Right atrium auricular region (tissue), 2 donors: ENCODE data around the gene ATCAY. TPM values are rescaled to one million over a fixed set of nuclear protein-coding genes. Genes with fewer than 3 reads are reported as not detected.

Source experiments
- DNase-seq: peaks from one replicate; pipeline ENCODE4 v3.0.0-alpha.2; 2019; ENCODE audit warnings: low spot score
- H3K27ac ChIP-seq, 2 donors: fragments of 200-600 bp; sonication (generic); 1 replicate in 1 of 2; 2 replicates in 1 of 2; pipeline ENCODE4 v1.5.1; 2016 to 2019
- H3K27me3 ChIP-seq, 2 donors: fragments of 200-600 bp; sonication (generic); one replicate each; pipeline versions ENCODE4 v1.5.1 to v1.6.0; 2017 to 2019
- H3K36me3 ChIP-seq: fragments of 200-600 bp; sonication (generic); one replicate; pipeline ENCODE4 v1.5.1; 2016
- H3K4me1 ChIP-seq, 2 donors: fragments of 200-600 bp; sonication (generic); one replicate each; pipeline versions ENCODE4 v1.5.1 to v1.6.0; 2017 to 2019
- H3K4me3 ChIP-seq, 2 donors: fragments of 200-600 bp; sonication (generic); 1 replicate in 1 of 2; 2 replicates in 1 of 2; pipeline ENCODE4 v1.5.1; 2017 to 2019; ENCODE audit warnings: mild to moderate bottlenecking in 1 of 2, moderate library complexity in 1 of 2
- H3K9me3 ChIP-seq, 2 donors: fragments of 200-600 bp; sonication (generic); one replicate each; pipeline ENCODE4 v1.5.1; 2019
- total RNA-seq, 2 donors: library from RNA; depleted of rRNA; stranded (reverse); fragments of >200 nt; gene quantifications; one replicate each; pipeline ENCODE4 v1.1.0, GENCODE V29; 2016
- TF ChIP-seq, protein P1 (sequence below), 2 donors: fragments of 200-600 bp; sonication (generic); IDR thresholded peaks; one replicate each; pipeline ENCODE4 v1.5.1; 2019; ENCODE audit warnings: antibody characterized with exemption in 2 of 2

ATCAY gene
- total RNA-seq, 2 donors from 2014 or later: not detected

DNA sequence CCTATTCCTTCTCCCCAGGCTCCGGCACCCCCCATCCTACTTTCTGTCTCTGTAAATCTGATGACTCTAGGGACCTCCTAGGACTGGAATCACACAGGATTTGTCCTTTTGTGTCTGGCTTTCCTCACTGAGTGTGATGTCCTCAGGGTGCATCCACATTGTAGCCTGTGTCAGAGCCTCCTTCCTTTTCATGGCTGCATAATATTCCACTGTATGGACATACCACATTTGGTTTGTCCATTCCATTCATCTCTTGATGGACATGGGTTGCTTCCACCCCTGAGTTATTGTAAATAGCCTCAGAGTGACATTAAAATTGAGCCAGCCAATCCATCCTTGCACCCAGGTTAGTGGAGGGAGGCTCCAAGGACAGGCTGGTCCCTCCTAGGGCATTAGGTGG, 29.6 kb downstream of the ATCAY start:
- H3K9me3 ChIP-seq: peaks cover 0 to 11% of the 10 kb centered on the region in 2 donors
- no peak for DNase-seq
- no peak overlapping the region for H3K4me3 ChIP-seq
- no peak overlapping the region for H3K27ac ChIP-seq
- H3K4me1 ChIP-seq: no peaks in the 10 kb centered on the region
- TF ChIP-seq, protein P1, sequence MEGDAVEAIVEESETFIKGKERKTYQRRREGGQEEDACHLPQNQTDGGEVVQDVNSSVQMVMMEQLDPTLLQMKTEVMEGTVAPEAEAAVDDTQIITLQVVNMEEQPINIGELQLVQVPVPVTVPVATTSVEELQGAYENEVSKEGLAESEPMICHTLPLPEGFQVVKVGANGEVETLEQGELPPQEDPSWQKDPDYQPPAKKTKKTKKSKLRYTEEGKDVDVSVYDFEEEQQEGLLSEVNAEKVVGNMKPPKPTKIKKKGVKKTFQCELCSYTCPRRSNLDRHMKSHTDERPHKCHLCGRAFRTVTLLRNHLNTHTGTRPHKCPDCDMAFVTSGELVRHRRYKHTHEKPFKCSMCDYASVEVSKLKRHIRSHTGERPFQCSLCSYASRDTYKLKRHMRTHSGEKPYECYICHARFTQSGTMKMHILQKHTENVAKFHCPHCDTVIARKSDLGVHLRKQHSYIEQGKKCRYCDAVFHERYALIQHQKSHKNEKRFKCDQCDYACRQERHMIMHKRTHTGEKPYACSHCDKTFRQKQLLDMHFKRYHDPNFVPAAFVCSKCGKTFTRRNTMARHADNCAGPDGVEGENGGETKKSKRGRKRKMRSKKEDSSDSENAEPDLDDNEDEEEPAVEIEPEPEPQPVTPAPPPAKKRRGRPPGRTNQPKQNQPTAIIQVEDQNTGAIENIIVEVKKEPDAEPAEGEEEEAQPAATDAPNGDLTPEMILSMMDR (IDR thresholded peaks at IDR 0.05): no peak
- H3K36me3 ChIP-seq: no peaks in the 10 kb centered on the region
- no peaks in the 10 kb centered on the region for H3K27me3 ChIP-seq

DNA sequence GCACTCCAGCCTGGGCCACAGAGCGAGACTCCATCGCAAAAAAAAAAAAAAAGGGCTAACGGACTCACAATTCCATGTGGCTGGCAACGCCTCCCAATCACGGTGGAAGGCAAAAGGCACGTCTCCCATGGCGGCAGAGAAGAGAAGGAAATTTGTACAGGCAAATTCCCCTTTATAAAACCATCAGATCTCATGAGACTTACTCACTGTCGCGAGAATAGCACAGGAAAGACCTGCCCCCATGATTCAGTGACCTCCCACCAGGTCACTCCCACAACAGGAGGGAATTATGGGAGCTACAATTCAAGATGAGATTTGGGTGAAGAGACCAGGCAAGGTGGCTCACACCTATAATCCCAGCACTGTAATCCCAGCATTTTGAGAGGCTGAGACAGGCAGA, 33.7 kb downstream of the ATCAY start:
- Histone ChIP-seq H3K27ac (no peak overlapping the region), H3K36me3 (no peaks in the 10 kb centered on the region), H3K9me3 (peaks cover 0 to 11% of the 10 kb centered on the region in 2 donors), H3K4me1 (no peaks in the 10 kb centered on the region), H3K27me3 (no peaks in the 10 kb centered on the region), H3K4me3 (no peak overlapping the region)
- TF ChIP-seq, protein P1 (IDR thresholded peaks at IDR 0.05): no peak
- no peak for DNase-seq

DNA sequence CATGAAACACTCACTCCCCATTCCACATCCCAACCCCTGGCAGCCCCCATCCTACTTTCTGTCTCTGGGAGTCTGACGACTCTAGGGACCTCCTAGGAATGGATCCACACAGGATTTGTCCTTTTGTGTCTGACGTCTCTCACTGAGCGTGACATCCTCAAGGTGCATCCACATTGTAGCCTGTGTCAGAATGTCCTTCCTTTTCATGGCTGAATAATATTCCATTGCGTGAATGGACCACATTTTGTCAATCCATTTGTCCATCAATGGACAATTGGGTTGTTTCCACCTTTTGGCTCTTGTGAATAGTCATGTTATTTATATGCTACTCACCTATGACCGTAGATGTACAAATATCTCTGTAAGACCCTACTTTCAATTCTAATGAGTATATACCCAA, 35.5 kb downstream of the ATCAY start:
- Histone ChIP-seq H3K4me1 (no peaks in the 10 kb centered on the region), H3K9me3 (peaks cover 0 to 7% of the 10 kb centered on the region in 2 donors), H3K36me3 (no peaks in the 10 kb centered on the region), H3K27me3 (no peaks in the 10 kb centered on the region), H3K27ac (no peak overlapping the region), H3K4me3 (no peak overlapping the region)
- TF ChIP-seq, protein P1 (IDR thresholded peaks at IDR 0.05): no peak
- DNase-seq: no peak

DNA sequence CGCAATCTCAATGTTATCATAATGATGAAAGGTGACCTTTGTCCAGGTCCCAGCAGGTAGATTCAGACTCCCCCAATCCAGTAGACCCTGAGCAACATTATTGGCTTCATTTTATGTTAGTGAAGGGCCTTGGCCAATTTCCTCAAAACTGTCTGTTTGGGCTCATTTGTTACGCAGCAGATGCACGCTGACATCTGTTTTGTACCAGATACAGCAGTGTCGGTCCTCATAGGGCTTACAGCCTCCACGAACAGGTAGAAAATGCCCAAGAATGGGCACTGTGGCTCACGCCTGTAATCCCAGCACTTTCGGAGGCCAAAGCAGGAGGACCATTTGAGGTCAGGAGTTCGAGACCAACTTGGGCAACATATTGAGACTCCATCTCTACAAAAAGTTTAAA, 39.3 kb downstream of the ATCAY start:
- TF ChIP-seq, protein P1 (IDR thresholded peaks at IDR 0.05): no peak
- Histone ChIP-seq H3K27me3 (no peaks in the 10 kb centered on the region), H3K36me3 (no peaks in the 10 kb centered on the region), H3K9me3 (peaks cover 0 to 25% of the 10 kb centered on the region in 2 donors), H3K4me1 (no peaks in the 10 kb centered on the region), H3K27ac (no peak overlapping the region), H3K4me3 (no peak overlapping the region)
- no peak for DNase-seq

DNA sequence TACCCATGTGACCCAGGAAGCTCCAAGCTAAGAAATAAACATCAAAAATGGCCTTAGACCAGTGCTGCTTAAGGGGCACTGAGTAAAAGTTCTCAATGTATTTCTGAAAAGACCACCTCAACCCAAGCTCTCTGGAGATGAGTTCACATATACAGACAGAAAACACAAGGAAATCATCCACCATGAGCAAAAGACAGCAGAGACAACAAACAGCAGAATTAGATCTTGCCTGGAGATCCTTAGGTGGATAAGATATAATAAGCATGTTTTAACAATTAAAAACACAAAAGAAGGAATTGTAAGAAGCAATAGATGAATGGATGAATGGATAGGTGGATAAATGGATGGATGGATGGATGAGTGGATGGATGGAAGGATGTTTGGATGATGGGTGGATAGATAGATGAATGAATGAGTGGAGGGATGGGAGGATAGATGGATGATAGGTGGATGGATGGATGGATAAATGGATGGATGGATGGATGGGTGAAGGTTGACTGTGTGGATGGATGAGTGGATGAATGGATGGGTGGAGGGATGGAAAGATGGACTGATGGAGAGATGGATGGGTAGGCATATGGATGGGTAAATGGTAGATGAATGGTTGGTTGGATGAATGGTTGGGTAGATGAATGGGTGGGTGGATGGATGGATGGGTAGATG, 42.7 kb downstream of the ATCAY start:
- Histone ChIP-seq H3K4me3 (no peak overlapping the region), H3K27me3 (no peaks in the 10 kb centered on the region), H3K27ac (no peak overlapping the region), H3K9me3 (peaks cover 0 to 25% of the 10 kb centered on the region in 2 donors), H3K36me3 (no peaks in the 10 kb centered on the region), H3K4me1 (no peaks in the 10 kb centered on the region)
- DNase-seq: no peak
- TF ChIP-seq, protein P1 (IDR thresholded peaks at IDR 0.05): no peak

DNA sequence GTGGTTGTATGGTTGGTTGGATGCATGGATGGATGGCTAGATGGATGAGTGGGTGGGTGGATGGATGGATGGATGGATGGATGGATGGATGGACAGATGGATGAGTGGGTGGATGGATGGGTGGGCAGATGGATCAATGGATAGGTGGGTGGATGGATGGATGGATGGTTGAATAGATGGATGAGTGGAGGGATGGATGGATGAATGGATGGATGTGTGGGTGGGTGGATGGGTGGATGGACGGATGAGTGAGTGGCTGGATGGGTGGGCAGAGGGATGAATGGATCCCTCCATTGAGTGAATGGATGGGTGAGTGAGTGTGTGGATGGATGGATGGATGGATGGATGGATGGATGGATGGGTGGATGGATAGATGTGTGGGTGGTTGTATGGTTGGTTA, 43.4 kb downstream of the ATCAY start:
- Histone ChIP-seq H3K4me1 (no peaks in the 10 kb centered on the region), H3K4me3 (no peak overlapping the region), H3K9me3 (peaks cover 0 to 25% of the 10 kb centered on the region in 2 donors), H3K36me3 (no peaks in the 10 kb centered on the region), H3K27me3 (no peaks in the 10 kb centered on the region), H3K27ac (no peak overlapping the region)
- no peak for DNase-seq
- TF ChIP-seq, protein P1 (IDR thresholded peaks at IDR 0.05): no peak
